Putamen (tissue), 1 donor: ENCODE measurements around the gene CEP55.

ENCODE experiments used
- DNase-seq: peaks from one replicate; pipeline ENCODE4 v3.0.0-alpha.2; 2016; ENCODE audit warnings: low spot score

Gene CEP55

GRCh38 chr10:93566435-93567276 is 70.2 kb downstream of the CEP55 start, which contains the start of gene FFAR4:
FFAR4 (plus strand) TSS chr10:93566665; CDS start chr10:93566721, 56 bp downstream.
- no peak for DNase-seq

GRCh38 chr10:93567277-93568104 is 71.1 kb downstream of the CEP55 start:
- no peak for DNase-seq

GRCh38 chr10:93568105-93568390 is 71.6 kb downstream of the CEP55 start:
- DNase-seq, result no peak

GRCh38 chr10:93570383-93570782 is 74.0 kb downstream of the CEP55 start:
- no peak for DNase-seq

DNA sequence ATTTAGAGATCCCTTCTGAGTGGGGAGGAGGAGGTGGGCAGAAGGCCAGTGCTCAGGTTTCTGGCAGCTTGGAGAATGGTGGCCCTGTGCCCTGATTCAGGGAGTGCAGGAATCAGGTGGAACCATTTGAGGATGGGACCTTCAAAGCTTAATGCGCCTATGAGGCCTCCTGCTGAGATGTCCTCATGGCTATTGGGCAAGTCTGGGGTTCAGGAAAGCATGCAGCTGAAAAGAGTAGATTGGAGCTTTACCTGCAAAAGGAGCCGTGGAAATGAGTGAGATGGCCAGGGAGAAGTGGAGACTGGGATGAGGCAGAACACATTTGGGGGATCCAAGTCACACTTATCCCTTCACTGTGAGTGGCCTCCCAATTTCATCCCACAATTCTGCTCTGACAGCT is 76.2 kb downstream of the CEP55 start:
- no peak for DNase-seq

- peak; percentile 34 for DNase-seq
Measured at GRCh38 chr10:93573051-93573909, 76.9 kb downstream of the CEP55 start.

GRCh38 chr10:93573924-93574323 is 77.5 kb downstream of the CEP55 start:
- DNase-seq, result no peak

GRCh38 chr10:93576888-93577287 is 80.5 kb downstream of the CEP55 start:
- DNase-seq, result no peak

- DNase-seq, result no peak
Measured at GRCh38 chr10:93577565-93577964, 81.2 kb downstream of the CEP55 start.
